NCI-H2227 (cell line): ENCODE data around the gene CAMSAP1.
"Not testable (repeated sequence)": the region's sequence is repeated elsewhere in the genome, so short reads cannot be mapped to it uniquely, and the experiment has no call there.

Experiments used
- DNase-seq: peaks from one replicate; lab custom pipeline; 2025; ENCODE audit not compliant: unreplicated experiment; lab: John Stamatoyannopoulos, UW

CAMSAP1 gene

GRCh38 chr9:135898634-135899407, 8.5 kb downstream of the CAMSAP1 start:
- no peak for DNase-seq

- no peak for DNase-seq
Measured at GRCh38 chr9:135896626-135897025, 10.7 kb downstream of the CAMSAP1 start.

- DNase-seq = no peak
Measured at GRCh38 chr9:135896205-135896604, 11.1 kb downstream of the CAMSAP1 start.

GRCh38 chr9:135895202-135895848, 12.0 kb downstream of the CAMSAP1 start:
- DNase-seq = no peak

- no peak for DNase-seq
Measured at GRCh38 chr9:135893104-135893503, 14.2 kb downstream of the CAMSAP1 start.

- DNase-seq = not testable (repeated sequence)
Measured at GRCh38 chr9:135892327-135892726, 15.0 kb downstream of the CAMSAP1 start.

- DNase-seq = no peak
Measured at GRCh38 chr9:135891027-135891631, 16.2 kb downstream of the CAMSAP1 start.

- no peak for DNase-seq
Measured at GRCh38 chr9:135890190-135891026, 16.9 kb downstream of the CAMSAP1 start.

- no peak for DNase-seq
Measured at GRCh38 chr9:135889564-135890189, 17.7 kb downstream of the CAMSAP1 start.

GRCh38 chr9:135888766-135889394, 18.5 kb downstream of the CAMSAP1 start:
- DNase-seq = no peak

- peak; percentile 3 for DNase-seq
Measured at GRCh38 chr9:135888126-135888765, 19.1 kb downstream of the CAMSAP1 start.

GRCh38 chr9:135887585-135888050, 19.7 kb downstream of the CAMSAP1 start:
- no peak for DNase-seq

GRCh38 chr9:135887021-135887507, 20.3 kb downstream of the CAMSAP1 start:
- no peak for DNase-seq

- no peak for DNase-seq
Measured at GRCh38 chr9:135886147-135886981, 21.0 kb downstream of the CAMSAP1 start.

GRCh38 chr9:135885100-135885853, 22.1 kb downstream of the CAMSAP1 start:
- DNase-seq = no peak

GRCh38 chr9:135884328-135885035, 22.9 kb downstream of the CAMSAP1 start:
- no peak for DNase-seq

GRCh38 chr9:135883410-135884089, 23.8 kb downstream of the CAMSAP1 start:
- no peak for DNase-seq
